ENCODE results near the gene EEF1E1.

DNA sequence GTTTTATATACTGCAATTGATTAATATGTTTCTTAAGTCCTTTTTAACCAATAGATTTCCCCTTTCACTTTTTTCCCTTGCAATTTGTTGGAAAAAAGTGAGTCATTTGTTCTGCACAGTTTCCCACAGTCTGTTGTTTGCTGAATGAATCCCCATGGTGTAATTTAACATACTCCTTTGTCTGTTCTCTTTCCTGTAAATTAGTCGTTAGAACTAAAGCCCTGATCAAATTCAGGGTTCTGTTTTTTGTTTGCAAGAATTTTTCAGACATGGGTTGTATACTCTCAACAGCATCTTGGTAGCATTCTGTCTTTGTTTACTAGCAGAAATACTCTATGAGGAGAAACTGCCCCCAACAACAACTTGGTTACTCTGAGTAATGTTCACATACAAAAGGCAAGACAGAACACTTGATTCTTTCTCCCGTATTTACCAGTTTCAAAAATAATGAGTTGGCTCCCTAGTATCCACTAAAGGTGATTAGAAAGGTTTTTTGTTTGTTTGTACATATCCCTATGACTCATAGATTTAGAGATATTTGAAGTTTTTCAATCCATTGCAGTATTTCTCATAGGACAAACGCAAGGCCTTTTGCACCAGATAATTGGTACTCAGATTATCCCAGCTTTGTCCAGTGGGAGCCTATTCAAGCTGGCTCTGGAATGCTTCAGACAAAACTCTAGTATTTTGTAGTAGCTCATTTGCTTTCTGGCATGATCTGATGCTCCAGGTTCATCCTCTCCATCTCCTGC, 54.6 kb downstream of the EEF1E1 start:
- TF ChIP-seq, protein P1, sequence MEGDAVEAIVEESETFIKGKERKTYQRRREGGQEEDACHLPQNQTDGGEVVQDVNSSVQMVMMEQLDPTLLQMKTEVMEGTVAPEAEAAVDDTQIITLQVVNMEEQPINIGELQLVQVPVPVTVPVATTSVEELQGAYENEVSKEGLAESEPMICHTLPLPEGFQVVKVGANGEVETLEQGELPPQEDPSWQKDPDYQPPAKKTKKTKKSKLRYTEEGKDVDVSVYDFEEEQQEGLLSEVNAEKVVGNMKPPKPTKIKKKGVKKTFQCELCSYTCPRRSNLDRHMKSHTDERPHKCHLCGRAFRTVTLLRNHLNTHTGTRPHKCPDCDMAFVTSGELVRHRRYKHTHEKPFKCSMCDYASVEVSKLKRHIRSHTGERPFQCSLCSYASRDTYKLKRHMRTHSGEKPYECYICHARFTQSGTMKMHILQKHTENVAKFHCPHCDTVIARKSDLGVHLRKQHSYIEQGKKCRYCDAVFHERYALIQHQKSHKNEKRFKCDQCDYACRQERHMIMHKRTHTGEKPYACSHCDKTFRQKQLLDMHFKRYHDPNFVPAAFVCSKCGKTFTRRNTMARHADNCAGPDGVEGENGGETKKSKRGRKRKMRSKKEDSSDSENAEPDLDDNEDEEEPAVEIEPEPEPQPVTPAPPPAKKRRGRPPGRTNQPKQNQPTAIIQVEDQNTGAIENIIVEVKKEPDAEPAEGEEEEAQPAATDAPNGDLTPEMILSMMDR (IDR thresholded peaks at IDR 0.05): no peak
- TF ChIP-seq ZFX (IDR thresholded peaks at IDR 0.05; ENCODE audit: borderline replicate concordance): no peak
